ENCODE data around the gene SLC37A1.
A peak's percentile ranks its signal among the peaks of the same experiment; 100 is the strongest.

The SLC37A1 gene

DNA sequence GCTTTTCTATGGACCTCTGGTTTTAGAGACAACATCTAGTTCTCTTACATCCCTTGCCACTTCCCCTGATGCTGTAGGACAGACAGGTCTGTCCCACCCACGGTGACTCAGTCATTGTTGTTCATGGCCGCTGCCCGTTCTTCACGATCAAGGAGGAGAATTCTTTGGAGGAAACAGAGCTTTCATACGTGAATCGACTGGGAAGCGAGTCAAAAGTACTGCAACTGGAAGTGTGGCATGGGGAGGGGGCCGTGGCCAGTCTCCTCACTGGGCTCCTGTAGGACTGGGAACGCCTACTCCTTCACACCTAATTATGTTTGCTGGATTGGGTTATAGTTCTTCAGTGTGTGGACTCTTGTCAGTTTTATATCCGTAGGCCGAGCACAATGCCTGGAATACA, 4.4 kb upstream of the SLC37A1 start:
- no peak for DNase-seq

DNA sequence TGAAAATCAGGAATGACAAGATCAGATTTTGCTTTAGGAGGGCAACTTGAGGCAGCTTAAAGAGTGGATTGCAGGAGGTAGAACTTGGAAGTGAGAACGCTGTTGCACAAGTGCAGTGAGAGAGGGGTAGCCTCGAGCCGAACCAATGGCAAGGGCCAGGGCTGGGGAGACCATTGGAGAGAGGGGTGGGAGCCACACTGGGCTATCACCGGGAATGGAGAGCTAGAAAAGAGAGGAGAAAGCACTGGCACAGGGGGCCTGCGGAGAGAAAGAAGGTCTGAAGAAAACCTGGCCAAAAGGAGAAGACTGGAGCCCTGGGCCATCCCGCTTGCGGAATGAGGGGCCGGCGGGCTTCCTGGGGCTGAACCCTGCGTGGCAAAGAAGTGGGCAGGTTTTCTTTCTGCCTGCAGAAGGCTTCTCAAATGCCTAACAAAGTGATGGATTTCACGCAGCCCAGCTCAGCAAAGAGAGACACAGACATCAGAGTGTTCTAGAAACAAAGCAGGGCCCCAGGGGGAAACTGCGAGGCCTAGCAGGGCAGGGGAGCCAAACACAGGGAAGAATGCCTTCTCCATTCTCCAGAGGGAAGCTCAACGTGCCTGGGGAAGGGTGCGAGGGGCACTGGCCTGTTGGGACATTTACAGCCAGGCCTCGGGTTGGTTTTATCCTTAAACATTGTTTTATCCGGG, 1.2 kb upstream of the SLC37A1 start:
- DNase-seq: no peak

DNA sequence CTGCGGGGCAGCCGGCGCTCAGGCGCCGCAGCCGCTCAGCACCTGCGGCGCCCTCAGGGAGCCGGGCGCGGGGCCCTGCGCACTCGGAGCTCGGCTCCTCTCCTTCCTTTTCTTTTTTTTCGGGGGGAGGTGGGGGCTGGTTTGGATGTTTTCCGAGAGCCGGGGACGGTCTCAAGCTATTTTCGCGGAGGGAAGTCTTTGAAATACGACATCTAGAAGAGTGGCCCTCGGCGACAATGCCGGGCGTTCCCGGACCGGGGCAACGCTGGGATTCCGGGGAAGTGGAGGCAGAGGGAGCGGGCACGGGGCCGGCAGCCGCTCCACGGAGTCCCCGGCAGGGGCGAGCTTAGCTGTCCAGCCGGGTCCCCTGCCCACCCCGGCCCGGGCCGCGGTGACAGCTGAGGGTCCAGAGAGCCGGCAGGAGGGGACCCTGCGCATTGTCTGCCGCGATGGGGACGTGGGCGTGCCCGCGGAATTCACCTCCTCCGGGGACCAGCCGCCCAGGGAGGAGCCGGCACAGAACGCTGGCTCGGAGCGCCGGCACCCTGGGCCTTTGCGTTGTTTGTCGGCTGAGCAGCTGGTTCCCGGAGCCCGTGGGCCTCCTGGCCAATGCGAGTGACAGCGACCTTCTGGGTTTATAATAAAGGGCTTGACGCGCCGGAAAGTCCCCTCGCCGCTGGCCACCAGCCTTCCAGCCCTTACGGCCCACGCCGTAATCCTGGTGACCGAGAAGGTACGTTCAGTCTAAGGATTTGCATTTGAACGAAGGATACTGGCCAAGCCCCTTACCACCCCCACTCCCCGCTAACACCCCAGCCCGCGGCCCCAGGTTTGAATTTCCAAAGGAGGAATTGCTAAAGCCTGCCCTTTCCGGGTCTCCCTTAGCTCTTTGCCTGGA, 582 bp downstream of the SLC37A1 start:
- peak; percentile 48 for DNase-seq

DNA sequence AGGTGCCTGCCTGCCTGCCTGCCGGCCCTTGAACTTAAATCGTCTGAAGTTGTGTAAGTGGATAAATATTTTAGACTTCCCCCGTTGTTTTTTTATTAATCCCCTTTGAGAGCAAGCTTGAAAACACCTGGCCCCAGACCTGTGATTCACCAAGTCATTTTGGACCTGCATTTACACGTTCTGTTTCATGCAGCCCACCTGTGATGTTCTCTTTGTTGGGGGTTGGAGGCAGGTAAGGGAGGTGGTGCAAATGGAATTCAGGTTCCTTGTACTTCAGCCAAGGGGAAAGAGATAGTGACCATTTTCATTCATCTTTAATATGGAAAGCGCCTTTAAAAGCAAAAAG, 1.2 kb downstream of the SLC37A1 start:
- no peak for DNase-seq

DNA sequence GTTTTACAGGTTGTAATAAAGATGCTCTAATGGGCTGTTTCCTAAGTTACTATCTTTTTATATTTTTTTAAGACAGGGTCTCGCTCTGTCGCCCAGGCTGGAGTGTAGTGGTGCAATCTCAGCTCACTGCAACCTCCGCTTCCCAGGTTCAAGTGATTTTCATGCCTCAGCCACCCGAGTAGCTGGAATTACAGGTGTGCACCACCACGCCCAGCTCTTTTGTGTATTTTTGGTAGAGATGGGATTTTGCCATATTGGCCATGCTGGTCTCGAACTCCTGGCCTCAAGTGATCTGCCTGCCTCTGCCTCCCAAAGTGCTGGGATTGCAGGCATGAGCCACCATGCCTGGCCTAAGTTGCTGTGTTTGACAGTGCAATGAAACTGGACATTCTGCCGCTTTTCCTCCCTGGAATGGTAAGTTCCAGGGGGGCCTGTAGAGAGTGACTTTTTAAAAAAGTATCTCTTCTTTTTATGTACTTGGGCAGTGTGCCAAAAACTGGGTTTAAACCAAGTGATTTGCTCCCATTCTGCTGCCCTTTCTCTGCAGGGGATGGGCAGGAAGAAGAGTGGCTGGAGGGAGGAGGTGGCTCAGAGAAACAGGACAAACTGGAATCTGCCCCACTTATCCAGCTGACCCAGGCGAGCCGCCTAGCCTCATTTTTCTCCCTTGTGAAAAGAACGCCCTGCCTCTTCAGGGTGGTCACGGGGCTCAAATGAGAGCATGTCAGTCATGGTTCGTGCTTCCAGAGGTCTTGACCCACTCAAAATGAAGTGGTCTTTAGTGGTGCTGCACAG, 2.3 kb downstream of the SLC37A1 start:
- DNase-seq: no peak

GRCh38 chr21:42518215-42518614, 4.6 kb downstream of the SLC37A1 start:
- DNase-seq: no peak

- DNase-seq: no peak
Measured at GRCh38 chr21:42518626-42519025, 5.0 kb downstream of the SLC37A1 start.

DNA sequence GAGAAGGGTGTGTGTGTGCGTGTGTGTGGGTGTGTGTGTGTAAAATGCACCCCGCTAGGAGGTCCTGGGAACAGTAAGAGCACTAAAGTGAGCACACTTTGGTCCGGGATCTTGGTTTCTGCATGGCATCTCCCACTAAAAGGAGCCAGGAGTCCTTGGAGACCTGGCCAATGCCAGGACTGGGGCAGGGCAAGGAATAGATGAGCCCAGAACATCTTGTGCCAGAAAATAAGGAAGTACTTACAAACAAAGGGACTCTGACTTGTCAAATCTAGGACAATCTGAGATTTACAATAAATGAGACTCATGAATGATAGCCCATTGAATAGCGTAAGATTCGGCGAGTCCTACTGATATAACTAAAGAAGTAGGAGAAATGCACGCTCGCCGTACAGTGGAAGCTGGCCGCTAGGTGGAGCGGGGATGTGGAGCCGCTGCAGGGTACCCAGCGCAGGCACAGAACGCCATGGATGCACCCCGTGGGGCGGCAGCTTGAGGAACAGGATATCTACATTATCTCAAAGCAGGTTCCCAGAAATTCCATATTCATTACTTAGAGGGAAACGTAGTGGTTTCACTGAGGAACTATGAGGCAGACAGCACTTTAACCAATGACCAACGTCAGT, 7.1 kb downstream of the SLC37A1 start:
- DNase-seq: no peak

DNA sequence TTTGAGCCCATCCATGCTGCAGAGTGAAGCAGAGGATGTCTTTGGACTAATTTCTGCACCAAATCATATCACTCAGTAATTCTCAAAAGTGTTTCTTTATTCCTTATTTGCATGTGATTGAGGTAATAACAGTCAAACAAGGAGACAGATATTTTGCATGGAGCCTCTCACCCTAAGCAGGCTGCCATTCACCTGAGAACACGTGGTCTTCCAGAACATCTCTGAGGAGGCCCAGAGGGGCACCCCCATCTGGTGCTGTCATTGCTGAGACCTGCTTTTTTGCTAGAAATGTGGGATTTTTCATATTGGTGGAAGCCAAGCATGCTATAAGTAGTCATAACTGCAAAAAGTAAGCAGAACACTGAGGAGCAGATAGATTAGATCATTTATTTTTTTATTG, 7.7 kb downstream of the SLC37A1 start:
- DNase-seq: no peak

DNA sequence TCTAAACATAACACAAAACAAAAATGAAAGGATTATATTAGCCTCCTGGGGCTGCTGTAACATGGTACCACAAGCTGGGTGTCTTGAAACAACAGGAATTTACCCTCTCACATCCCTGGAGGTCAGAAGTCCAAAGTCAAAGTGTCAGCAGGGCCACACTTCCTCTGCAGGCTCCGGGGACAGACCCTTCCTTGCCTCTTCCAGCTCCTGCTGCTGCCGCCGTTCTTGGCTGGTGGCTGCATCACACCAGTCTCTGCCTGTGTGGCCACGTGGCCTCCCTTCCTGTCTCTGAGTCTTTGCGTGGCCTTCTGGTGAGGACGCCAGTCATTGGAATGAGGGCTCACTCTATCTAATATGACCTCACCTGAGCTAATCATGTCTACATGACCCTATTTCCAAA, 8.2 kb downstream of the SLC37A1 start:
- no peak for DNase-seq

DNA sequence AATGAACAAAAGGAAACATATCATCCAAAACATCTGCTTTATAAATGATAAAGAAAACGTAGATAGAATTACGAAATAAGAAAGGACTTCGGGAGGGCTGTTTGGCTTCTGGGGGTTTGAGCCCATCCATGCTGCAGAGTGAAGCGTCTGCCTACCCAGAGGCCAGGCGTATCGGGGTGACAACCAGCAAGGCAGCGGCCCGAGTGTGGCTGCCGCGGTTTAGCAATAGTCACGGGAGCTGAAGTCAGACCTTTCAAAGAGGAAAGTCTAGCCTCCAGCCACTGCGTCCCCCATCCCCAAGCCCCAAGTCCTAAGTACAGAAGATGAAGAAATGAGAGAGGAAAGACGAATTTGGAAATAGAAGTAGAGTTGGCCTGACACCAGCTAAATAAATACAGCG, 8.6 kb downstream of the SLC37A1 start:
- no peak for DNase-seq

DNA sequence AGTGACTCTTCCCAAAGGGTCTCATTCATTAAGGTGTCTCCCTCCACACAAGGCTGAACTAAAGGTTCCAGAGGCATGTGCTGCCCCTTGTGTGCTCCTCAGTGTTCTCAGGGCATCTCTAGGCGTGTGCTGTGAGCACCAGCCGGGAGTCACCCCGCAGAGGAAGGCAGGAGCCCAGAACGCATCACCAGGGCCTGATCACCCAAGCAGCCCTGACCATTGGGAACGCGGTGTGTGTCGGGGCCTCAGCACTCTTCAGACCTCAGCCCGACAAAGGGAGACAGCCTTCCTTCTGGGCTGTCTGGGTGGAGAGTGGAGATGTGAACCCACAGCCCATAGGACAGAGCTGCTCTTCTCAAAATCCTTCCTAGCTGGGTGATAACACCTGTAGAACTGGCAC, 9.1 kb downstream of the SLC37A1 start:
- no peak for DNase-seq

DNA sequence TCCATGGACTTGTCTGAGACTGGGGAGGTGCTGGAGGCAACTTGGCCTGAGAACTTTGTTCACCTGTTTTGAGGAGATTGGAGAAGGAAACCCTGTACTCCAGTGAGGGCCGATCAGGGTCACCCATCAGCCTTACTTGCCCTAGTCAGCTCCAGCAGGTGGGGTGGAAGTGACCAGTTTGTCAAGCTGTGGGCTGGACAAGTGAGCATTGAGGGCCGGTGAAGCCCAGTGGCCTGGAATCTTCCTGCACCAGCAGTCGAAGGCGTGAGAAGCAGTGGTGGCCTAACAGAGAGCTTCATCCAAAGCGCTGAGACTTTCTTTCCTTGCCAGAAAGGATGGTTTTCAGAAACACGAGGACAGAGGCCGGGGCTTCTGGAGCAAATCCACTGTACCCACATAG, 9.6 kb downstream of the SLC37A1 start:
- DNase-seq: no peak

GRCh38 chr21:42523941-42524340, 10.3 kb downstream of the SLC37A1 start:
- no peak for DNase-seq

DNA sequence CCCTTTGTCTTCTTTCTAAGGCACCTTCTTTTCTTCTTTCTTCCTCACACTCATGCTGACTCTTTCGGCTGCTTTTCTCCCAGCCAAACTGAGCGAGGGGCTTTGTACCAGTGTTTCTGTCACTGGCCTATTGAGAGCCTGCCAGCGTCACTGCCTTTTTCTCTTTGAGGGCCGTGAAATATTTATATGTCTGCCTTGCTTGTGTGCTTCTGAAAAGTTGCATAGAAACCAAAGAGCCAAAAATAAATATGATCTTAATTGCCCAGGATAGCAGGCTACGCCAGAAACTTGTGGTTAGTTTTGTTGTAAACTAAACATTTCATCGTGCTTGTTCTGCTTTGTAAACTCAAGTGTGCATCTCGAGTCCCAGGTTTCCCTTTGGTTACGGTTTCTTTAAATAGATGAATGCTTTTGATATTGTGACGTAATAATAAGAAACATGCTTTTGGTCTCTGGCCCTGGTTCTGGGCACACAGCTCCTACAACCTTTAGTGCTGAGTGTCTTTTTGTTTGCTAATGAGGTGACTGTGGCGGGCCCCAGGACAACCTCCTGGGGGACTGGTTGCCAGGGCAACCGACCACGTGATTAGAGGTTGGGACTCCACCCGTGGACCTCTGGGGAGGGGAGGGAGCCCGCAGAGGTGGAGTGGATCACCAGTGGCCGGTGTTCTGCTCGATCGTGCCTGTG, 10.8 kb downstream of the SLC37A1 start:
- peak; percentile 55 for DNase-seq

- no peak for DNase-seq
Measured at GRCh38 chr21:42525029-42525581, 11.5 kb downstream of the SLC37A1 start.

GRCh38 chr21:42525676-42526378, 12.2 kb downstream of the SLC37A1 start:
- DNase-seq: no peak

DNA sequence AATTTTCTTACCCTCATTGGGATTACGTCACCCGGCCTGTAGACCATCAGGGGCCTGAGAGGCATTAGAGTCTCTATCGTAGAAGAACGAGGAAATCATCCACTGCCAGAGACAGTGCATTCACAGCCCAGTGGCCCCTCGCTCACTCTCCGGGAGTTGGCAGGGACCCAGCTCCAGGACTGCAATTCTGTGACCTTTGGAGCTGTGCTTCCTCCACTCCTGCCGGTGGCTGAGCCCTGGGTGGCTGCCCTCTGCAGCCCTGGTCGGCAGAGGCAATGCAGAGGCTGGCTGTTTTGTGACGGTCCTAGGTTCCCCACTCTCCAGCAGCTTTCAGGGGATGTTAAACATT, 12.7 kb downstream of the SLC37A1 start:
- no peak for DNase-seq

GRCh38 chr21:42527127-42527488, 13.5 kb downstream of the SLC37A1 start:
- DNase-seq: no peak

DNA sequence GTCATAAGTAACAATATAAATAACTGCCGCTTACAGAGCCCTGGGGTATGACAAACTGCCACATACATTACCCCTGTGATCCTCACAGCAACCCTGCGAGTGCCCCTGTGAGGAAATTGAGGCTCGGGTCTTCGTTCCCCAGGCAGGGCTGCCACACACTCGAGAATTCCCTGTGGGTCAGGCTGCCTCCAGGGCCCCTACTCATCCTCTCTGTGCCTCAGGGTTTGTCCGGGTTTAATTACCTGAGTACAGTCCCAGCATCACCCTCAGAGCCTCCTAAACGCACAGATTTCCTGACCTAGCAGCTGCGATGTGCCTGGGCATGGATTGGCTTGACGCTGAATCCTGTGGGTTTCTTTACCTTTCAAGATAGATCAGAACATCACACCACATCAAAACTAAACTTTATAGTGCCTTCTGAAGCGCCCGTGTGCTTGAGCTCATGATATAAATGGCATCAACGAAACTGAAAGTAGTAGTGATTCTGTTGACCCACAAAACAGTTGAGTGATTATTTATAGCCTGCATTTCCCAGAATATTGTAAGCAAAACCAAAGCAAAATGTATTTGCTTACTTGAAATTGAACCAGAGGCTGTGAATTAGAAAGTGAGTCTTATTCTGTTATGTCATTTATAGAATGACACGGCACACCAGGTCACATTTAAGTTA, 14.0 kb downstream of the SLC37A1 start:
- DNase-seq: peak; percentile 42

DNA sequence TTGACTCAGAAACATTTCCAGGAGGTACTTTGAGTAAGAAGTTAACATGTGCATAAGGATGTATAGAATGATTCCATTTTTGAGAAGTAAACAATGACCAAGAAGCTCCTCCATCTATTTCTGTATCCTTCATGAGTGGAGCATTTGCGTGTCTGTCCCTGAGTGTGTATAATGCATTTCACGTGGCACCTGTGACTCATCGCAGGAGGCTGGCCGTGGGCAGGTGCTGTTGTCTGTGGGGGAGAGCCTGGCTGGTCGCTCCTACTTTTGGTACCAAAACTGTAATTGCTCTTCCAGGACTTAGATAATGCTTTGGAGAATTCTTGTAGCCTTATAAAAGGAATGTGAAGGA, 16.5 kb downstream of the SLC37A1 start:
- no peak for DNase-seq
